Subcutaneous abdominal adipose tissue (tissue), 5 donors: Measurements from ENCODE around the gene VASN.

Experiments used
- H3K27ac ChIP-seq: one replicate; pipeline ENCODE4 v1.7.0; 2013; ENCODE audit warnings: low read depth, mild to moderate bottlenecking, inconsistent platforms, low read length, moderate library complexity
- H3K27me3 ChIP-seq, 5 donors: one replicate each; pipeline ENCODE4 v1.7.0; 2013; ENCODE audit warnings: low read length in 5 of 5, inconsistent platforms in 1 of 5; ENCODE audit not compliant: control insufficient read depth in 5 of 5, insufficient read depth in 4 of 5
- H3K36me3 ChIP-seq, 5 donors: one replicate each; pipeline ENCODE4 v1.7.0; 2013; ENCODE audit warnings: low read length in 5 of 5; ENCODE audit not compliant: control insufficient read depth in 5 of 5, insufficient read depth in 5 of 5
- H3K4me1 ChIP-seq, 5 donors: one replicate each; pipeline ENCODE4 v1.7.0; 2013; ENCODE audit warnings: low read length in 5 of 5, mild to moderate bottlenecking in 3 of 5, moderate library complexity in 1 of 5; ENCODE audit not compliant: control insufficient read depth in 5 of 5, insufficient read depth in 5 of 5
- H3K4me3 ChIP-seq, 5 donors: one replicate each; pipeline ENCODE4 v1.7.0; 2013; ENCODE audit warnings: low read length in 5 of 5, low read depth in 1 of 5
- H3K9ac ChIP-seq, 5 donors: one replicate each; pipeline ENCODE4 v1.7.0; 2013; ENCODE audit warnings: low read length in 5 of 5, mild to moderate bottlenecking in 4 of 5, moderate library complexity in 3 of 5
- H3K9me3 ChIP-seq, 5 donors: one replicate each; pipeline ENCODE4 v1.7.0; 2013; ENCODE audit warnings: low read length in 5 of 5; ENCODE audit not compliant: control insufficient read depth in 5 of 5
- donor health status: healthy.
- donor health status: healthy.
- donor health status: healthy.
- donor health status: healthy.
- donor health status: healthy.

The VASN gene

DNA sequence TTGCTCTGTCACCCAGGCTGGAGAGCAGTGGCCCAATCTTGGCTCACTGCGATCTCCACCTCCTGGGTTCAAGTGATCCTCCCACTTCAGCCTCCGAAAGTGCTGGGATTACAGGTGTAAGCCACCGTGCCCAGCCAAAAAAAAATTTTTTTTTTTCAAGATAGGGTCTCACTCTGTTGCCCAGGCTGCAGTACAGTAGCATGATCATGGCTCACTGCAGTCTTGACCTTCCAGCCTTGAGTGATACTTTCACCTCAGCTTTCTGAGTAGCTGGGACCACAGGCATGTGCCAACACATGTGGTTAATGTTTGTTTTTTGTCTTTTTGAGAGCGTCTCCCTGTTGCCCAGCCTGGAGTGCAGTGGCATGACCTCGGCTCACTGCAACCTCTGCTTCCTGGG is 18.8 kb upstream of the VASN start:
- H3K36me3 ChIP-seq: peaks cover 0 to 27% (median 11%) of the 10 kb centered on the region in 5 donors
- no peak overlapping the region for H3K4me3 ChIP-seq
- H3K9me3 ChIP-seq: no peaks in the 10 kb centered on the region
- H3K4me1 ChIP-seq: peaks cover 0 to 21% (median 19%) of the 10 kb centered on the region in 5 donors
- H3K9ac ChIP-seq: no peak overlapping the region
- H3K27ac ChIP-seq: no peak overlapping the region
- no peaks in the 10 kb centered on the region for H3K27me3 ChIP-seq

DNA sequence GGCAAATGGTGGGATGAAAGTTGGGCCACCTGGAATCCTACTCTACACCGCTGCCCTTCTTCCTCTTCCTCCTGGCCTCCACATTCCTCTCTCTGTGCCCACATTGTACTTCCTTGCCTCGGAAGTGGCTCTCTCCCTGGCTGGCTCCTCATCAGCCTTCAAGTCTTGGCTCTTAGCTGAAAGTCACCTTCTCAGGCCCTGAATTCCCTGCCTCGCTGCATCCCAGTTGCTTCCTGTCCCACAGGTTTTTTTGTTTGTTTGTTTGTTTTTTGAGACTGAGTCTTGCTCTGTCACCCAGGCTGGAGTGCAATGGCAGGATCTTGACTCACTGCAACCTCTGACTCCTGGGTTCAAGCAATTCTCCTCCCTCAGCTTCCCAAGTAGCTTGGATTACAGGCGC is 18.0 kb upstream of the VASN start:
- Histone ChIP-seq H3K27ac (no peak overlapping the region), H3K4me1 (peaks cover 0 to 16% (median 13%) of the 10 kb centered on the region in 5 donors), H3K27me3 (no peaks in the 10 kb centered on the region), H3K36me3 (peaks cover 0 to 30% (median 19%) of the 10 kb centered on the region in 5 donors), H3K9ac (no peak overlapping the region), H3K9me3 (no peaks in the 10 kb centered on the region), H3K4me3 (no peak overlapping the region)

DNA sequence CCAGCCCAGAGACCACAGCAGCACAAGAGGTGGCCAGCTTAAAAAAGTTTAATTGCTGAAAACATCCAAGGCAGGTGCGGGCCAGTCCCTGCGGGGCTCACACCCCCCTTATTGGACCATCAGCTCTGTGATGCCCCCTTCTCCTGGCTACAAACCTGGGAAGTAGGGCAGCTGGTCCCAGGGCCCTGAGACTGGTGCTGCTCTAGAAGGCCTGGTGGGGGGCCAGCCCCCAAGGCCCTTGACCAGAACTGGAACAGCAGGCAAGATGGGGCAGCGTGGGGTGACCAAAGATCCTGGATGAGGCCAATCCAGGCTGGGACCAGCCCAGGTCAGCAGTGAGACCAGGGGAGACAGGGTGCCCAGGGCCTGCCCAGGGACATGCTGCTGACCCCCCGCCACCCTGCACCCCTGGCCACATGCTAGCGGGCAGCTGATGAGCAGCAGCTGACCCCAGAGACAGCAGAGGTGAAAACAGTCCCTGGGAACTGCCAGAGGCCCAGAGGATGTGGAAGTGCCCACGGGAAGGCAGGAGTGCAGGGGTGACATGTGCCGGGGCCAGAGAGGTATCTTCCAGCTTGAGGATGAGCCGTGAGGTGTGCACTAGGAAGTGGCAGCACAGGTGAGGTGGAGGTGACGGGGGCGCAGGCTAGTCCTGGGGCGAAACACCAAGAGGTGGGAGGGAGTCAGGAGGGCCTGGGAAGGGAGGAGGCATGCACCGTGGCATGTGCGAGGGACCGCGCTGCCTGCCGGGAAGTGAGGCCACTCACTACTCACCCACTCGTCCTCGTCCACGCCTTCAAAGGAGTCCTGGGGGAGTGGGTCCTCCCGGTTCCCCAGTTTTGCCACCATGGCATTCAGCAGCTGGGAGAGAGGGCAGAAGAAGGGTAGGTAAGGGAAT is 16.9 kb upstream of the VASN start:
- no peak overlapping the region for H3K27ac ChIP-seq
- peaks cover 0 to 38% (median 19%) of the 10 kb centered on the region in 5 donors for H3K36me3 ChIP-seq
- no peak overlapping the region for H3K4me3 ChIP-seq
- no peak overlapping the region for H3K9ac ChIP-seq
- H3K4me1 ChIP-seq: peaks cover 0 to 16% (median 13%) of the 10 kb centered on the region in 5 donors
- no peaks in the 10 kb centered on the region for H3K27me3 ChIP-seq
- no peaks in the 10 kb centered on the region for H3K9me3 ChIP-seq

DNA sequence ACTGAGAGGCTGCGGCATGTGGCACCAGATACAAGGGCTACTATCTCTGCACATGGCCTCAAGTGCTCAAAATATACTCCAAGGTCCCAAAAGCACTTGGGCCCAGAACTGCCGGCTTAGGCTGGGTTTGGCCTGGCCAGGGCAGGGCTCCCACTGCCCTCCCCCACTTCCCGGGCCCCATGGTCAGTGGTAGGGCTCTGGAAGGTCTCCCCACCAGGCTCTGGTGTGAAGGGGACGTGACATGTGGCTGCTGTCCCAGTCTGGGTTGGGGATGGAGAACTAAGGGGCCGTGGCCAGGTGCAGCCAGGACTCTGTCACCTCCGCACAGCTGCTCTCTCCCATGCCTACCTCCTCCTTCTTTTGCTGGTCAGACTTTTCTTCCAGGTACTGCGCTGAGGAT is 14.8 kb upstream of the VASN start:
- Histone ChIP-seq H3K4me3 (no peak overlapping the region), H3K9ac (no peak overlapping the region), H3K4me1 (peaks cover 0 to 3% (median 0%) of the 10 kb centered on the region in 5 donors), H3K27ac (no peak overlapping the region), H3K27me3 (no peaks in the 10 kb centered on the region), H3K9me3 (no peaks in the 10 kb centered on the region), H3K36me3 (peaks cover 0 to 56% (median 29%) of the 10 kb centered on the region in 5 donors)

DNA sequence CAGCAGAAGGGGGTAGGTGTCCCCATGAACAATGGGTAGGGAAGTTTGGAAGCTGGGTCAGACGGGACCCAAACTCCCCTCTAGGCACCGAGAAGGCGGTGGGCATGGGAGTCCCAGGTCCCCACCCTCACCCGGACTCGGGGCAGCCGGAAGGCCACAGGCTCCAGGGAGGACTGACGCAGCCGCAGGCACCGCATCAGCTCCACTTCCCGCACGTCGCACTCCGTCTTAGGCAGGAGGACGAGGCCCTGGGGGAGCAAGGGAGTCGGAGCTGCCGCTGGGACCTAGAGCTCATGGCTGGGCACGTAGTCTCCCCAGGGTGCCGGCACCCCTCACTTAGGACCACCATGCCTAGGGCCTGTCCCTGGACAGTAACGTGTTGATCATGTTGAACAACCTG is 13.4 kb upstream of the VASN start:
- Histone ChIP-seq H3K9ac (no peak overlapping the region), H3K4me3 (no peak overlapping the region), H3K4me1 (peaks cover 0 to 8% (median 6%) of the 10 kb centered on the region in 5 donors), H3K27me3 (no peaks in the 10 kb centered on the region), H3K36me3 (peaks cover 0 to 69% (median 34%) of the 10 kb centered on the region in 5 donors), H3K9me3 (no peaks in the 10 kb centered on the region), H3K27ac (no peak overlapping the region)

DNA sequence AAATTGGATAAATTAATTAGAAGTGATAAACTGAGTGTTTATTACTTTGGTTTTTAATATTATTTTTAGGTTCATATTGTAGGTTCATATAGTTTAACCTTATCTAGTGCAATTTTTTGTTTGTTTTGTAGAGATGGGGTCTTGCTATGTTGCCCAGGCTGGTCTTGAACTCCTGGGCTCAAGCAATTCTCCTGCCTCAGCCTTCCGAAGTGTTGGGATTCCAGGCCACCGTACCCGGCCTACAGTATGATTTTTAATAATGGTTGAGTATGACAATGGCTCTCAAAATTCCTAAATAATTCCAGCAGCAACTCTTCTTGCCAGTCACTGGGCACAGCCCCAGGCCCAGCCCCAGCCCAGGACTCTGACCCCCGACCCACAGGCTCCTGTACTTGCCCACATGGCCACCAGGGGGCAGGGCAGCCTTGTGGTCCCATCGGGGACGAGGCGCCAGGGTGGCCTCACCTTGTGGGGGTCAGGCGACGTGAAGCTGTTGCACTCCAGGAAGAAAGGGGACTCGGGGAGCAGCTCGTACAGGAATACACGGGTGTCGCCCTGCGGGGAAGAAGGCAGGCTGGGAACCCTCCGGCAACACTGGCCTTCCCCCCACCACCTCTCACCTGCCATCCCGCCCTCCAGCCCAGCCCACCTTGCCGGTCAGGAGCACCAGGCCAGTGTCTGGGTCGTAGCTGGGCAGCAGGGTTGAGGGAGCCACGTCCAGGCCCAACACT is 12.7 kb upstream of the VASN start:
- Histone ChIP-seq H3K4me1 (peaks cover 0 to 8% (median 6%) of the 10 kb centered on the region in 5 donors), H3K4me3 (no peak overlapping the region), H3K36me3 (peaks cover 0 to 72% (median 35%) of the 10 kb centered on the region in 5 donors), H3K9me3 (no peaks in the 10 kb centered on the region), H3K27ac (no peak overlapping the region), H3K27me3 (no peaks in the 10 kb centered on the region), H3K9ac (no peak overlapping the region)

DNA sequence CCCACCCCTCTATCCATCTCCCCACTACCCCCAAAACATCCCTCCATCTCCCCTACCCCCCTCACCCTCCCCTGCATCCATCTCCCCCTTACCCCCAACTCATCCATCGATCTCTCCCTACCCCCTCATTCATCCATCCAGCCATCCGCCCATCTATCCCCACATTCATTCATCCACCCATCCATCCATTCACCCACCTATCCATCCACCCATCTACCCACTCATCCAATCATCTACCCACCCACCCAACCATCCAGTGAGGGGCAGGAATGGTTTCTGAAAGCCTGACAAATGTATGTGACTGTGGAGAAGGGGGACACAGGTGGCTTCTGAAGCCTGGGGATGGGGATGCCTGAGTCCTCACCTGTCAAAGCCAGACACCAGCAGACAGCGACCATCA is 11.7 kb upstream of the VASN start:
- peaks cover 0 to 74% (median 41%) of the 10 kb centered on the region in 5 donors for H3K36me3 ChIP-seq
- H3K4me3 ChIP-seq: no peak overlapping the region
- no peak overlapping the region for H3K27ac ChIP-seq
- H3K4me1 ChIP-seq: peaks cover 0 to 8% (median 6%) of the 10 kb centered on the region in 5 donors
- H3K27me3 ChIP-seq: no peaks in the 10 kb centered on the region
- no peaks in the 10 kb centered on the region for H3K9me3 ChIP-seq
- H3K9ac ChIP-seq: no peak overlapping the region

DNA sequence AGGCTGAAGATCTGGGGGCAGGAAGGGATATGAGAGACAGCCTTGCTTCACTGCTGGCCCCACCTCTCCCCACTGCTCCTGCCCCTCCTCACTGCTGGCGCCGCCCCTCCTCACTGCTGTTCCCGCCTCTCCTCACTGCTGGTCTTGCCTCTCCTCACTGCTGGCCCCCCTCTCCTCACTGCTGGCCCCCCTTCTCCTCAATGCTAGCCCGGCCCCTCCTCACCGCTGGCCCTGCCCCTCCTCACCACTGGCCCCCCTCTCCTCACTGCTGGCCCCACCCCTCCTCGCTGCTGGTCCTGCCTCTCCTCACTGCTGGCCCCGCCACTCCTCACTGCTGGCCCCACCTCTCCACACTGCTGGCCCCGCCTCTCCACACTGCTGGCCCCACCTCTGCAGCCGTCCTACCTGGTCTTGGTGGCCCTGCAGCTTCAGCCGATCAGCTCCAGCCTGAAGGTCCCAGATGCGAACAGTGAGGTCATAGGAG is 11.1 kb upstream of the VASN start:
- H3K27me3 ChIP-seq: no peaks in the 10 kb centered on the region
- no peak overlapping the region for H3K27ac ChIP-seq
- H3K4me1 ChIP-seq: peaks cover 0 to 8% (median 6%) of the 10 kb centered on the region in 5 donors
- peaks cover 0 to 78% (median 43%) of the 10 kb centered on the region in 5 donors for H3K36me3 ChIP-seq
- H3K9me3 ChIP-seq: no peaks in the 10 kb centered on the region
- no peak overlapping the region for H3K4me3 ChIP-seq
- no peak overlapping the region for H3K9ac ChIP-seq

DNA sequence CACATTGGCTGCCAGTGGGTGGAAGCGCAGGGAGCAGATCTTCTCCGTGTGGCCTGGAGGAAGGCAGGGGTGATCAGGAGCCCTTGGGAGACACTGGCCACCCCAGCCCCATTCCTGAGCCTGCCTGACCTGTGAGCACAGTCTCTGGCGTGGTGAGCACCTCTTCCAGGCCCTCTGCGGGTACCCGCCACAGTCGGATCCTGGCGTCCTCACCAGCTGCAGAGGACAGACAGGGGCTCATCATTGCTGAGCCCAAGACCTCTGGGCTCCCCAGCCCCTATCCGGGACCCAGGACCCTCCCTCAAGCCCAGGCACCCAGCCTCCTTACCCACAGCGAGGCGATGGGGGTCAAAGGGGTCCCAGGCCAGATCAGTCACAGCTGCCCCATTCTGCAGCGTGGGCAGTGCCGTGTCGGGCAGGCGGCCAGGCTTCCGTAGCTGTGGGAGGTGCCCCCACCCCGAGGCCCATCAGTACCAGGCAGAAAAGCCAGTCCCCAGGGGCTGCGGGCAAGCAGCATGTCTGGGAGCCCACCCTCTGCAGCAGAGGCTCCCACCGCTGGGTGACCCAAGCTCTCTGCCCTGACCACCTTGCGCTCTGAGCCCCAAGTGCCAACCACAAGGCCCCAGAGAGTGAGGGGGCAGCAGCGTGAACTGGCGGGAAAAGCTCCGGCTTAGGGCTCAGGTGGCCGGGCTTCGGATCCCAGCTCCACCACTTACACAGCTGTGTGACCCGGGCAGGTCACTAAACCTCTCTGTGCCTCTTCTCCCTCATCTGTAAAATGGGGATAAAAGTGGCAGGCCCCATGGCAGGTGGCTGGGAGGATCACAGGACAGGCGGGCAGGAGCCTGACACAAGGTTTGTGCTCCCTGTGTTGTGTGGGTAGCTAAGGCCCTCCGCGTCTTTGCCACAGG is 10.4 kb upstream of the VASN start:
- Histone ChIP-seq H3K4me3 (no peak overlapping the region), H3K27ac (no peak overlapping the region), H3K4me1 (peaks cover 0 to 8% (median 6%) of the 10 kb centered on the region in 5 donors), H3K27me3 (no peaks in the 10 kb centered on the region), H3K36me3 (peaks cover 0 to 80% (median 43%) of the 10 kb centered on the region in 5 donors), H3K9ac (no peak overlapping the region), H3K9me3 (no peaks in the 10 kb centered on the region)
